Esophagus squamous epithelium (tissue), 5 donors: ENCODE measurements around the gene GGNBP2. TPM values are rescaled to one million over a fixed set of nuclear protein-coding genes. Genes with fewer than 3 reads are reported as not detected.
A peak's percentile ranks its signal among the peaks of the same experiment; 100 is the strongest.

ENCODE experiments used
- DNase-seq: peaks from one replicate; lab custom pipeline; 2025; lab: John Stamatoyannopoulos, UW
- H3K27ac ChIP-seq, 4 donors: fragments of 200-600 bp; sonication (generic); one replicate each; pipeline ENCODE4 v1.5.1; 2016 to 2019; ENCODE audit warnings: mild to moderate bottlenecking in 1 of 4
- H3K27me3 ChIP-seq, 4 donors: fragments of 200-600 bp; sonication (generic); 1 replicate in 3 of 4; 2 replicates in 1 of 4; pipeline versions ENCODE4 v1.5.1 to v1.6.0; 2017 to 2021; ENCODE audit warnings: antibody characterized with exemption in 1 of 4
- H3K36me3 ChIP-seq, 3 donors: fragments of 200-600 bp; sonication (generic); one replicate each; pipeline ENCODE4 v1.5.1; 2016 to 2019
- H3K4me1 ChIP-seq, 3 donors: fragments of 200-600 bp; sonication (generic); one replicate each; pipeline ENCODE4 v1.5.1; 2017 to 2019
- H3K4me3 ChIP-seq, 4 donors: fragments of 200-600 bp; sonication (generic); 1 replicate in 3 of 4; 2 replicates in 1 of 4; pipeline ENCODE4 v1.5.1; 2016 to 2019; ENCODE audit warnings: mild to moderate bottlenecking in 2 of 4, moderate library complexity in 1 of 4
- H3K9me3 ChIP-seq, 3 donors: fragments of 200-600 bp; sonication (generic); one replicate each; pipeline ENCODE4 v1.5.1; 2016 to 2019
- CTCF ChIP-seq, 6 experiments: fragments of 450-650 bp in 4 of 6; fragments of 200-600 bp in 2 of 6; sonication (generic) in 2 of 6; IDR thresholded peaks; one replicate each; pipeline ENCODE4 v1.5.1; 2016 to 2019; ENCODE audit warnings: antibody characterized with exemption in 6 of 6, mild to moderate bottlenecking in 4 of 6, moderate library complexity in 4 of 6
- POLR2A ChIP-seq, 4 donors: fragments of 450-650 bp; IDR thresholded peaks; one replicate each; pipeline ENCODE4 v1.6.1; 2017; ENCODE audit warnings: antibody characterized with exemption in 4 of 4, mild to moderate bottlenecking in 4 of 4, moderate library complexity in 3 of 4
- WGBS, 2 donors: methylation state at CpG; one replicate each; pipeline ENCODE4 v1.1.5; 2018; 5-methylcytosine and 5-hydroxymethylcytosine counted together
- intact Hi-C: fragments of 100-400 bp; cut with DNase I; formaldehyde crosslinking; loops from one replicate; pipeline ENCODE4 v1.15.0; 2022
- total RNA-seq, 4 donors: library from RNA; depleted of rRNA; stranded (reverse); fragments of >200 nt; gene quantifications; one replicate each; pipeline ENCODE4 v1.1.0, GENCODE V29; 2016
- donor health status: DM: yes; HTN: yes; CAD: no.

The GGNBP2 gene, protein sequence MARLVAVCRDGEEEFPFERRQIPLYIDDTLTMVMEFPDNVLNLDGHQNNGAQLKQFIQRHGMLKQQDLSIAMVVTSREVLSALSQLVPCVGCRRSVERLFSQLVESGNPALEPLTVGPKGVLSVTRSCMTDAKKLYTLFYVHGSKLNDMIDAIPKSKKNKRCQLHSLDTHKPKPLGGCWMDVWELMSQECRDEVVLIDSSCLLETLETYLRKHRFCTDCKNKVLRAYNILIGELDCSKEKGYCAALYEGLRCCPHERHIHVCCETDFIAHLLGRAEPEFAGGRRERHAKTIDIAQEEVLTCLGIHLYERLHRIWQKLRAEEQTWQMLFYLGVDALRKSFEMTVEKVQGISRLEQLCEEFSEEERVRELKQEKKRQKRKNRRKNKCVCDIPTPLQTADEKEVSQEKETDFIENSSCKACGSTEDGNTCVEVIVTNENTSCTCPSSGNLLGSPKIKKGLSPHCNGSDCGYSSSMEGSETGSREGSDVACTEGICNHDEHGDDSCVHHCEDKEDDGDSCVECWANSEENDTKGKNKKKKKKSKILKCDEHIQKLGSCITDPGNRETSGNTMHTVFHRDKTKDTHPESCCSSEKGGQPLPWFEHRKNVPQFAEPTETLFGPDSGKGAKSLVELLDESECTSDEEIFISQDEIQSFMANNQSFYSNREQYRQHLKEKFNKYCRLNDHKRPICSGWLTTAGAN
- 10 to 100 TPM; 32.8 to 59.3 (median 46.3) TPM for total RNA-seq

GRCh38 chr17:36544307-36545076, at the start of gene GGNBP2:
Gene GGNBP2 (plus strand): TSS chr17:36544919. CDS start chr17:36545725, 806 bp downstream.
- intact Hi-C loops, result loop anchor here (5.0 kb wide), 1 partner anchor 48 kb away; the partner anchor contains the start of gene DHRS11
- H3K9me3 ChIP-seq, result no peaks in the 10 kb centered on the region
- TF ChIP-seq POLR2A (IDR thresholded peaks at IDR 0.05) (peak in 3 of 4 donors; percentile 41 to 92 (median 85)), CTCF (IDR thresholded peaks at IDR 0.05) (no peak)
- H3K4me1 ChIP-seq, result peaks cover 9 to 58% (median 41%) of the 10 kb centered on the region in 3 donors
- H3K27me3 ChIP-seq, result no peaks in the 10 kb centered on the region
- 0 to 1% methylated on average over 9 to 21 of the region's 71 CpGs for WGBS, 2 donors
- H3K36me3 ChIP-seq, result no peaks in the 10 kb centered on the region
- H3K27ac ChIP-seq, result peak within 1 kb of the TSS; percentile 96 to 100 (median 100)
- peak; percentile 78 for DNase-seq
- H3K4me3 ChIP-seq, result peak within 1 kb of the TSS; percentile 77 to 100 (median 92)

DNA sequence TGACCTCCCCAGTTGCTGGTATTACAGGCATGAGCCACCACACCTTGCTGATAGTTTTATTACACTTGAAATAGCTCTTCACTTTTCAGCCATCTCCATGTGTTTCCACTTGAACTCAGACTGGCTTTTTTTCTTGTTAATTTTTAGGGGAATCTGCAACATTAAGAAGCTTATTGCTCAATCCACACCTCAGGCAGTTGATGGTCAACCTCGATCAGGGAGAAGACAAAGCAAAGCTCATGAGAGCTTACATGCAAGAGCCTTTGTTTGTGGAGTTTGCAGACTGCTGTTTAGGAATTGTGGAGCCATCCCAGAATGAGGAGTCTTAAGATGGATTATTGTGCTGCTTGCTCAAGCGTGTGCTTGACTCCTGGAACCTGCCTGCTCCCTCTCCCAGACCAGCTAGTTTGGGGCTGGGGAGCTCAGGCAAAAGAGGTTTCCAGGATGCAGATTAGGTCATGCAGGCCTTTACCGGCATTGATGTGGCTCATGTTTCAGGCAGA, 49.6 kb upstream of the GGNBP2 start:
- intact Hi-C loops, result no loop called here
- TF ChIP-seq CTCF (IDR thresholded peaks at IDR 0.05) (no peak), POLR2A (IDR thresholded peaks at IDR 0.05) (no peak)
- Histone ChIP-seq H3K36me3 (peaks cover 9 to 98% (median 39%) of the 10 kb centered on the region in 3 donors), H3K4me1 (peaks cover 0 to 9% (median 0%) of the 10 kb centered on the region in 3 donors), H3K4me3 (no peak overlapping the region), H3K9me3 (no peaks in the 10 kb centered on the region), H3K27ac (no peak overlapping the region), H3K27me3 (no peaks in the 10 kb centered on the region)
- 59 to 61% methylated on average over 3 of the region's 3 CpGs for WGBS, 2 donors
- no peak for DNase-seq

- TF ChIP-seq CTCF (IDR thresholded peaks at IDR 0.05) (no peak), POLR2A (IDR thresholded peaks at IDR 0.05) (no peak)
- Histone ChIP-seq H3K4me1 (no peaks in the 10 kb centered on the region), H3K4me3 (no peak overlapping the region), H3K27ac (no peak overlapping the region), H3K36me3 (peaks cover 9 to 99% (median 39%) of the 10 kb centered on the region in 3 donors), H3K9me3 (no peaks in the 10 kb centered on the region), H3K27me3 (no peaks in the 10 kb centered on the region)
- no peak for DNase-seq
- intact Hi-C loops, result no loop called here
- 88 to 93% methylated on average over 7 to 9 of the region's 9 CpGs for WGBS, 2 donors
These were observed 48.5 kb upstream of the GGNBP2 start for GRCh38 chr17:36496018-36496789.

- TF ChIP-seq CTCF (IDR thresholded peaks at IDR 0.05) (no peak), POLR2A (IDR thresholded peaks at IDR 0.05) (no peak)
- H3K9me3 ChIP-seq, result no peaks in the 10 kb centered on the region
- H3K4me3 ChIP-seq, result no peak overlapping the region
- H3K4me1 ChIP-seq, result no peaks in the 10 kb centered on the region
- H3K27ac ChIP-seq, result no peak overlapping the region
- DNase-seq, result no peak
- H3K27me3 ChIP-seq, result no peaks in the 10 kb centered on the region
- WGBS, 2 donors, result 72 to 89% methylated on average over 5 of the region's 9 CpGs
- peaks cover 9 to 99% (median 40%) of the 10 kb centered on the region in 3 donors for H3K36me3 ChIP-seq
- intact Hi-C loops, result no loop called here
These were observed 46.6 kb upstream of the GGNBP2 start for GRCh38 chr17:36498155-36498554.
